HUES6 (cell line): ENCODE results near the gene ABI3BP.

Experiments
- H3K27ac ChIP-seq: 2 replicates; pipeline ENCODE4 v1.7.0; 2013; ENCODE audit warnings: low read depth, mild to moderate bottlenecking, low read length, inconsistent platforms
- H3K27me3 ChIP-seq: 2 replicates; pipeline ENCODE4 v1.6.1; 2013; ENCODE audit warnings: low read length; ENCODE audit not compliant: control insufficient read depth, insufficient read depth
- H3K36me3 ChIP-seq: 2 replicates; pipeline ENCODE4 v1.6.1; 2013; ENCODE audit warnings: low read length; ENCODE audit not compliant: control insufficient read depth, insufficient read depth
- H3K4me1 ChIP-seq: 2 replicates; pipeline ENCODE4 v1.6.1; 2013; ENCODE audit warnings: low read length; ENCODE audit not compliant: control insufficient read depth, insufficient read depth
- H3K4me3 ChIP-seq: 2 replicates; pipeline ENCODE4 v1.5.1; 2013; ENCODE audit warnings: low read depth, low read length
- H3K9ac ChIP-seq: one replicate; pipeline ENCODE4 v1.6.1; 2013; ENCODE audit warnings: mild to moderate bottlenecking, low read length
- H3K9me3 ChIP-seq: 2 replicates; pipeline ENCODE4 v1.6.1; 2013; ENCODE audit warnings: low read depth, low read length; ENCODE audit not compliant: control insufficient read depth, insufficient read depth

ABI3BP gene

GRCh38 chr3:100834332-100834731 is 158.9 kb downstream of the ABI3BP start:
- Histone ChIP-seq H3K4me1 (peaks cover 4% of the 10 kb centered on the region; the same call in 1 of the 2 replicates), H3K4me3 (no peak overlapping the region), H3K27ac (no peak overlapping the region), H3K9me3 (no peaks in the 10 kb centered on the region), H3K9ac (no peak overlapping the region), H3K36me3 (no peaks in the 10 kb centered on the region), H3K27me3 (peaks cover under 1% of the 10 kb centered on the region; the same call in 1 of the 2 replicates)

GRCh38 chr3:100833483-100833882 is 159.7 kb downstream of the ABI3BP start:
- Histone ChIP-seq H3K4me3 (no peak overlapping the region), H3K9ac (no peak overlapping the region), H3K9me3 (no peaks in the 10 kb centered on the region), H3K4me1 (peaks cover 4% of the 10 kb centered on the region; the same call in 1 of the 2 replicates), H3K27ac (no peak overlapping the region), H3K27me3 (peaks cover 2% of the 10 kb centered on the region; the same call in 1 of the 2 replicates), H3K36me3 (no peaks in the 10 kb centered on the region)

- H3K4me3 ChIP-seq = no peak overlapping the region
- H3K27ac ChIP-seq = no peak overlapping the region
- no peaks in the 10 kb centered on the region for H3K36me3 ChIP-seq
- H3K9me3 ChIP-seq = no peaks in the 10 kb centered on the region
- peaks cover 2% of the 10 kb centered on the region; the same call in 1 of the 2 replicates for H3K27me3 ChIP-seq
- H3K4me1 ChIP-seq = peaks cover 4% of the 10 kb centered on the region; the same call in 1 of the 2 replicates
- no peak overlapping the region for H3K9ac ChIP-seq
Observed at GRCh38 chr3:100831629-100832028, 161.6 kb downstream of the ABI3BP start.

GRCh38 chr3:100830931-100831330 is 162.3 kb downstream of the ABI3BP start:
- Histone ChIP-seq H3K27me3 (peaks cover 2% of the 10 kb centered on the region; the same call in 1 of the 2 replicates), H3K9ac (no peak overlapping the region), H3K4me1 (no peaks in the 10 kb centered on the region), H3K27ac (no peak overlapping the region), H3K9me3 (no peaks in the 10 kb centered on the region), H3K4me3 (no peak overlapping the region), H3K36me3 (no peaks in the 10 kb centered on the region)

- Histone ChIP-seq H3K27ac (no peak overlapping the region), H3K4me3 (no peak overlapping the region), H3K36me3 (no peaks in the 10 kb centered on the region)
Observed at GRCh38 chr3:100825574-100825973, 167.6 kb downstream of the ABI3BP start.

GRCh38 chr3:100815583-100815982 is 177.6 kb downstream of the ABI3BP start:
- Histone ChIP-seq H3K36me3 (no peaks in the 10 kb centered on the region), H3K4me1 (no peaks in the 10 kb centered on the region), H3K4me3 (no peak overlapping the region), H3K27me3 (peaks cover 5% of the 10 kb centered on the region; the same call in 1 of the 2 replicates), H3K9ac (no peak overlapping the region), H3K9me3 (no peaks in the 10 kb centered on the region), H3K27ac (no peak overlapping the region)

More at GRCh38 chr3:100825574-100825973, 167.6 kb downstream of the ABI3BP start:
- no peaks in the 10 kb centered on the region for H3K9me3 ChIP-seq
- H3K27me3 ChIP-seq = peaks cover 2% of the 10 kb centered on the region; the same call in 1 of the 2 replicates
- H3K9ac ChIP-seq = no peak overlapping the region
- no peaks in the 10 kb centered on the region for H3K4me1 ChIP-seq

- Histone ChIP-seq H3K4me1 (no peaks in the 10 kb centered on the region), H3K9ac (no peak overlapping the region), H3K27ac (no peak overlapping the region), H3K4me3 (no peak overlapping the region), H3K27me3 (peaks cover 5% of the 10 kb centered on the region; the same call in 1 of the 2 replicates), H3K9me3 (no peaks in the 10 kb centered on the region), H3K36me3 (no peaks in the 10 kb centered on the region)
Observed at GRCh38 chr3:100813828-100814227, 179.4 kb downstream of the ABI3BP start.

- no peaks in the 10 kb centered on the region for H3K36me3 ChIP-seq
- peaks cover 5% of the 10 kb centered on the region; the same call in 1 of the 2 replicates for H3K27me3 ChIP-seq
- no peaks in the 10 kb centered on the region for H3K9me3 ChIP-seq
- H3K27ac ChIP-seq = no peak overlapping the region
- no peak overlapping the region for H3K4me3 ChIP-seq
- no peak overlapping the region for H3K9ac ChIP-seq
- no peaks in the 10 kb centered on the region for H3K4me1 ChIP-seq
Observed at GRCh38 chr3:100811779-100812507, 181.3 kb downstream of the ABI3BP start.

GRCh38 chr3:100810671-100811070 is 182.6 kb downstream of the ABI3BP start:
- Histone ChIP-seq H3K9ac (no peak overlapping the region), H3K9me3 (no peaks in the 10 kb centered on the region), H3K36me3 (no peaks in the 10 kb centered on the region), H3K4me1 (no peaks in the 10 kb centered on the region), H3K27me3 (peaks cover 3% of the 10 kb centered on the region; the same call in 1 of the 2 replicates), H3K4me3 (no peak overlapping the region), H3K27ac (no peak overlapping the region)

- H3K36me3 ChIP-seq = no peaks in the 10 kb centered on the region
Observed at GRCh38 chr3:100804631-100805030, 188.6 kb downstream of the ABI3BP start.

GRCh38 chr3:100803711-100804110 is 189.5 kb downstream of the ABI3BP start:
- H3K27me3 ChIP-seq = no peaks in the 10 kb centered on the region

More at GRCh38 chr3:100804631-100805030, 188.6 kb downstream of the ABI3BP start:
- no peak overlapping the region for H3K27ac ChIP-seq
- no peaks in the 10 kb centered on the region for H3K4me1 ChIP-seq
- no peaks in the 10 kb centered on the region for H3K27me3 ChIP-seq
- H3K9me3 ChIP-seq = no peaks in the 10 kb centered on the region
- H3K9ac ChIP-seq = no peak overlapping the region
- no peak overlapping the region for H3K4me3 ChIP-seq

More at GRCh38 chr3:100803711-100804110, 189.5 kb downstream of the ABI3BP start:
- H3K9me3 ChIP-seq = no peaks in the 10 kb centered on the region
- H3K4me3 ChIP-seq = no peak overlapping the region
- H3K4me1 ChIP-seq = no peaks in the 10 kb centered on the region
- H3K9ac ChIP-seq = no peak overlapping the region
- H3K36me3 ChIP-seq = no peaks in the 10 kb centered on the region
- H3K27ac ChIP-seq = no peak overlapping the region
